Measurements from ENCODE around the gene GPC2. TPM values are rescaled to one million over a fixed set of nuclear protein-coding genes. Genes with fewer than 3 reads are reported as not detected.
"Not testable (repeated sequence)": the region's sequence is repeated elsewhere in the genome, so short reads cannot be mapped to it uniquely, and the experiment has no call there.

The GPC2 gene, protein sequence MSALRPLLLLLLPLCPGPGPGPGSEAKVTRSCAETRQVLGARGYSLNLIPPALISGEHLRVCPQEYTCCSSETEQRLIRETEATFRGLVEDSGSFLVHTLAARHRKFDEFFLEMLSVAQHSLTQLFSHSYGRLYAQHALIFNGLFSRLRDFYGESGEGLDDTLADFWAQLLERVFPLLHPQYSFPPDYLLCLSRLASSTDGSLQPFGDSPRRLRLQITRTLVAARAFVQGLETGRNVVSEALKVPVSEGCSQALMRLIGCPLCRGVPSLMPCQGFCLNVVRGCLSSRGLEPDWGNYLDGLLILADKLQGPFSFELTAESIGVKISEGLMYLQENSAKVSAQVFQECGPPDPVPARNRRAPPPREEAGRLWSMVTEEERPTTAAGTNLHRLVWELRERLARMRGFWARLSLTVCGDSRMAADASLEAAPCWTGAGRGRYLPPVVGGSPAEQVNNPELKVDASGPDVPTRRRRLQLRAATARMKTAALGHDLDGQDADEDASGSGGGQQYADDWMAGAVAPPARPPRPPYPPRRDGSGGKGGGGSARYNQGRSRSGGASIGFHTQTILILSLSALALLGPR
- 1.2 and 4.5 TPM in 2 replicates for total RNA-seq (ENCODE audit: low replicate concordance)

- no peak for TF ChIP-seq CTCF (IDR thresholded peaks at IDR 0.05; ENCODE audit: insufficient read depth, low read length)
- peak within 1 kb of the TSS; percentile 80 for H3K4me3 ChIP-seq (ENCODE audit: low read depth, low read length)
- peak; percentile 96 for DNase-seq (ENCODE audit: low read depth)
Measured at GRCh38 chr7:100177045-100178001, at the start of gene GPC2, which contains the start of gene STAG3. Gene GPC2, minus strand, starts transcription at chr7:100177381. Its CDS starts 182 bp downstream, at chr7:100177199. Gene STAG3, plus strand, starts transcription at chr7:100177918. Its CDS starts 2,639 bp downstream, at chr7:100180557.

- not testable (repeated sequence) for H3K4me3 ChIP-seq (ENCODE audit: low read depth, low read length); DNase-seq (ENCODE audit: low read depth)
Measured at GRCh38 chr7:100224891-100225290, 47.7 kb upstream of the GPC2 start.

- DNase-seq (ENCODE audit: low read depth); H3K4me3 ChIP-seq (ENCODE audit: low read depth, low read length): not testable (repeated sequence)
Measured at GRCh38 chr7:100223376-100223927, 46.3 kb upstream of the GPC2 start.

GRCh38 chr7:100222445-100223132 lies 45.4 kb upstream of the GPC2 start:
- DNase-seq (ENCODE audit: low read depth) = no peak
- TF ChIP-seq CTCF (IDR thresholded peaks at IDR 0.05; ENCODE audit: insufficient read depth, low read length) = no peak
- H3K4me3 ChIP-seq (ENCODE audit: low read depth, low read length) = no peak overlapping the region

- no peak for DNase-seq (ENCODE audit: low read depth)
- no peak overlapping the region for H3K4me3 ChIP-seq (ENCODE audit: low read depth, low read length)
- no peak for TF ChIP-seq CTCF (IDR thresholded peaks at IDR 0.05; ENCODE audit: insufficient read depth, low read length)
Measured at GRCh38 chr7:100221767-100222444, 44.7 kb upstream of the GPC2 start.

DNA sequence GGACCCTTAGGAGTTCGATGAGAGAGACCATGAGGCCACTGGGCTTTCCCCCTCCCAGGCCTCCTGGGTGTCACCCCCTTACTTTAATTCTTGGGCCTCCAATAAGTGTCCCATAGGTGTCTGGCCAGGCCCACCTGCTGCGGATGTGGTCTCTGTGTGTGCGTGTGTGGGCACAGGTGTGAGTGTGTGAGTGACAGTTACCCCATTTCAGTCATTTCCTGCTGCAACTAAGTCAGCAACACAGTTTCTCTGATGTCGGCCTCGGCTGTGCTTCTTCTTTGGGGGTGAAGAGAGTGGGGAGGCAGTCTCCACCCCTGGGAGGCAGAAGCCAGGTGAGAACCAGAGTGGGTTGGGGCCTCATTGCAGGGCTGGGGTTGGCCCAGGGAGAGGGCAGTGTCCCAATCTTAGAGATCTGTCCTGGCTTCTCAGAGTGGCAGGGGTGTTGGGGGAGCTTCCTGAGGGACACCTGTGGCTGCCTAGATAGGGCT lies 44.1 kb upstream of the GPC2 start:
- no peak for TF ChIP-seq CTCF (IDR thresholded peaks at IDR 0.05; ENCODE audit: insufficient read depth, low read length)
- no peak overlapping the region for H3K4me3 ChIP-seq (ENCODE audit: low read depth, low read length)
- DNase-seq (ENCODE audit: low read depth) = no peak
